ENCODE measurements around the gene TUBGCP6. TPM values are rescaled to one million over a fixed set of nuclear protein-coding genes. Genes with fewer than 3 reads are reported as not detected.
"Not testable (repeated sequence)": the region's sequence is repeated elsewhere in the genome, so short reads cannot be mapped to it uniquely, and the experiment has no call there.

The TUBGCP6 gene
- polyA plus RNA-seq, 3 donors: 3.7 to 72.8 (median 4.3) TPM

DNA sequence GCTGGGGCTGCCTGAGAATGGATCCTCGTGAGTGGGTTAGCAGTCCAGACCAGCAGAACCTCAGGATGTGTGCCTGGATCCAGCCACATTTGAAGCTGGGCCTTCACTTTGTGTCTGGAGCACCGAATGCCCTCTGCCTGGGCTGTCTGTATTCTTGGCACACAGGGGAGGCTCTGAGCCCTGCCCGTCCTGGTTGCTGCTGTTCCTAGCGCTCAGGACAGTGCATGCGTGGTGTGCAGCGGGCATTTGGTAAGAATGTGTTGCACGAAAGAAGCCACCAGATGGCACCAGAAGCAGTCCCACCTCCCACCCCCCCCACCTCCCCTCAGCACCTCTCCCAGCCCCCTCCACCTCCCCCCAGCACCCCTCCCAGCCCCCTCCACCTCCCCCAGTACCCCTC is 29.5 kb upstream of the TUBGCP6 start:
- Histone ChIP-seq H2AFZ (ENCODE audit: insufficient read depth, low read depth, low read length, poor library complexity, severe bottlenecking) (no peak overlapping the region), H3K79me2 (ENCODE audit: insufficient read depth, low read length) (no peaks in the 10 kb centered on the region), H3K27ac (ENCODE audit: low read depth in 1 of 2, low read length in 2 of 2) (no peak overlapping the region), H3K36me3 (replicated peaks in 1 of 2; ENCODE audit: control insufficient read depth in 1 of 2, insufficient read depth in 2 of 2, low read length in 2 of 2) (peaks cover 48 to 50% of the 10 kb centered on the region in 2 donors), H3K9ac (ENCODE audit: insufficient read depth, low read length, poor library complexity, severe bottlenecking) (no peak overlapping the region), H3K4me3 (replicated peaks in 1 of 3; ENCODE audit: low read depth in 2 of 3, low read length in 3 of 3) (no peak overlapping the region), H3K4me2 (replicated peaks; ENCODE audit: extremely low read depth, low read length, poor library complexity, severe bottlenecking) (no peak overlapping the region), H3K27me3 (ENCODE audit: control insufficient read depth in 2 of 2, insufficient read depth in 2 of 2, low read length in 2 of 2) (peaks cover 12 to 26% of the 10 kb centered on the region in 2 donors), H3K9me3 (replicated peaks in 1 of 2; ENCODE audit: control insufficient read depth in 1 of 2, insufficient read depth in 1 of 2, low read length in 2 of 2) (peaks cover 0 to 5% of the 10 kb centered on the region in 2 donors), H4K20me1 (ENCODE audit: insufficient read depth, low read length) (peaks cover 88% of the 10 kb centered on the region), H3K4me1 (ENCODE audit: control insufficient read depth in 1 of 2, insufficient read depth in 2 of 2, low read length in 2 of 2) (peaks cover 25 to 36% of the 10 kb centered on the region in 2 donors)
- intact Hi-C loops (cut with micrococcal nuclease): no loop called here
- TF ChIP-seq, protein P1, sequence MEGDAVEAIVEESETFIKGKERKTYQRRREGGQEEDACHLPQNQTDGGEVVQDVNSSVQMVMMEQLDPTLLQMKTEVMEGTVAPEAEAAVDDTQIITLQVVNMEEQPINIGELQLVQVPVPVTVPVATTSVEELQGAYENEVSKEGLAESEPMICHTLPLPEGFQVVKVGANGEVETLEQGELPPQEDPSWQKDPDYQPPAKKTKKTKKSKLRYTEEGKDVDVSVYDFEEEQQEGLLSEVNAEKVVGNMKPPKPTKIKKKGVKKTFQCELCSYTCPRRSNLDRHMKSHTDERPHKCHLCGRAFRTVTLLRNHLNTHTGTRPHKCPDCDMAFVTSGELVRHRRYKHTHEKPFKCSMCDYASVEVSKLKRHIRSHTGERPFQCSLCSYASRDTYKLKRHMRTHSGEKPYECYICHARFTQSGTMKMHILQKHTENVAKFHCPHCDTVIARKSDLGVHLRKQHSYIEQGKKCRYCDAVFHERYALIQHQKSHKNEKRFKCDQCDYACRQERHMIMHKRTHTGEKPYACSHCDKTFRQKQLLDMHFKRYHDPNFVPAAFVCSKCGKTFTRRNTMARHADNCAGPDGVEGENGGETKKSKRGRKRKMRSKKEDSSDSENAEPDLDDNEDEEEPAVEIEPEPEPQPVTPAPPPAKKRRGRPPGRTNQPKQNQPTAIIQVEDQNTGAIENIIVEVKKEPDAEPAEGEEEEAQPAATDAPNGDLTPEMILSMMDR (IDR thresholded peaks at IDR 0.05): peak; percentile 11
- Mint-ChIP-seq H3K4me3 (no peak overlapping the region), H3K4me1 (peaks cover 22% of the 10 kb centered on the region), H3K27ac (no peak overlapping the region), H3K36me3 (peaks cover 38 to 58% of the 10 kb centered on the region in 2 donors), H3K9me3 (peaks cover 0 to 6% (median 0%) of the 10 kb centered on the region in 7 donors), H3K27me3 (ENCODE audit: low read depth in 3 of 3) (peaks cover 18 to 39% (median 28%) of the 10 kb centered on the region in 3 donors)
- DNase-seq: peak; percentile 33 to 54 (median 53)
- 52% methylated on average over 2 of the region's 7 CpGs for WGBS (ENCODE audit: insufficient coverage)

DNA sequence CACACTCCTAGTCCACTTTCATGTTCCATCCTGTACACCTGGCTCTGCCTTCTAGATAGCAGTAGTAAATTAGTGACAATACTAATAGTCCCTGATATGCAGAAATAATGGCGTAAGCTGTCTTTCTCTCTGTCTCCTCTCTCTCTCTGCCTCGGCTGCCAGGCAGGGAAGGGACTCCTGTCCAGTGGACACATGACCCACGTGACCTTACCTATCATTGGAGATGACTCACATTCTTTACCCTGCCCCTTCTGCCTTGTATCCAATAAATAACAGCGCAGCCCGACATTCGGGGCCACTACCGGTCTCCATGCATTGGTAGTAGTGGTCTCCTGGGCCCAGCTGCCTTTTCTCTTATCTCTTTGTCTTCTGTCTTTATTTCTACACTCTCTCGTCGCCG is 29.0 kb upstream of the TUBGCP6 start:
- Histone ChIP-seq H3K4me1 (ENCODE audit: control insufficient read depth in 1 of 2, insufficient read depth in 2 of 2, low read length in 2 of 2) (peaks cover 25 to 38% of the 10 kb centered on the region in 2 donors), H3K36me3 (replicated peaks in 1 of 2; ENCODE audit: control insufficient read depth in 1 of 2, insufficient read depth in 2 of 2, low read length in 2 of 2) (peaks cover 42 to 44% of the 10 kb centered on the region in 2 donors), H4K20me1 (ENCODE audit: insufficient read depth, low read length) (peaks cover 87% of the 10 kb centered on the region), H3K27me3 (ENCODE audit: control insufficient read depth in 2 of 2, insufficient read depth in 2 of 2, low read length in 2 of 2) (peaks cover 17 to 32% of the 10 kb centered on the region in 2 donors)
- H3K9me3 ChIP-seq (replicated peaks in 1 of 2; ENCODE audit: control insufficient read depth in 1 of 2, insufficient read depth in 1 of 2, low read length in 2 of 2); H3K4me3 ChIP-seq (replicated peaks in 1 of 3; ENCODE audit: low read depth in 2 of 3, low read length in 3 of 3); H2AFZ ChIP-seq (ENCODE audit: insufficient read depth, low read depth, low read length, poor library complexity, severe bottlenecking); DNase-seq; H3K27ac ChIP-seq (ENCODE audit: low read depth in 1 of 2, low read length in 2 of 2); H3K79me2 ChIP-seq (ENCODE audit: insufficient read depth, low read length); H3K4me2 ChIP-seq (replicated peaks; ENCODE audit: extremely low read depth, low read length, poor library complexity, severe bottlenecking); intact Hi-C loops (cut with micrococcal nuclease); H3K9ac ChIP-seq (ENCODE audit: insufficient read depth, low read length, poor library complexity, severe bottlenecking); H3K4me3 Mint-ChIP-seq: not testable (repeated sequence)
- Mint-ChIP-seq H3K9me3 (peaks cover 0 to 10% (median 0%) of the 10 kb centered on the region in 7 donors), H3K27me3 (ENCODE audit: low read depth in 3 of 3) (peaks cover 23 to 44% (median 34%) of the 10 kb centered on the region in 3 donors), H3K27ac (peak overlapping the region in 1 of 7 donors; percentile 61), H3K36me3 (peaks cover 33 to 53% of the 10 kb centered on the region in 2 donors), H3K4me1 (peaks cover 23% of the 10 kb centered on the region)
- 95% methylated on average over 7 of the region's 10 CpGs for WGBS (ENCODE audit: insufficient coverage)

All from CD14-positive monocyte (primary cell).